Glutamatergic neuron (in vitro differentiated cells): ENCODE data around the gene MACROD1. TPM values are rescaled to one million over a fixed set of nuclear protein-coding genes. Genes with fewer than 3 reads are reported as not detected.

Experiments used
- DNase-seq: peaks from one replicate; pipeline ENCODE4 v3.0.0; 2022
- H3K27ac Mint-ChIP-seq: one replicate; pipeline ENCODE4 v1.8.0; 2020; ENCODE audit warnings: mild to moderate bottlenecking, mixed read lengths, inconsistent platforms; ENCODE audit not compliant: unreplicated experiment
- H3K27me3 Mint-ChIP-seq: one replicate; pipeline ENCODE4 v1.8.0; 2020; ENCODE audit warnings: mild to moderate bottlenecking, moderate library complexity, mixed read lengths, inconsistent platforms; ENCODE audit not compliant: unreplicated experiment
- H3K36me3 Mint-ChIP-seq: one replicate; pipeline ENCODE4 v1.8.0; 2020; ENCODE audit warnings: mild to moderate bottlenecking, mixed read lengths, inconsistent platforms; ENCODE audit not compliant: unreplicated experiment
- H3K4me1 Mint-ChIP-seq: one replicate; pipeline ENCODE4 v1.8.0; 2020; ENCODE audit warnings: mild to moderate bottlenecking, low read depth, mixed read lengths, inconsistent platforms; ENCODE audit not compliant: unreplicated experiment
- H3K4me3 Mint-ChIP-seq: one replicate; pipeline ENCODE4 v1.8.0; 2020; ENCODE audit warnings: mild to moderate bottlenecking, mixed read lengths, inconsistent platforms; ENCODE audit not compliant: unreplicated experiment
- H3K9me3 Mint-ChIP-seq: one replicate; pipeline ENCODE4 v1.8.0; 2020; ENCODE audit warnings: mild to moderate bottlenecking, moderate library complexity, mixed read lengths, inconsistent platforms; ENCODE audit not compliant: unreplicated experiment
- total RNA-seq: library from RNA; stranded (reverse); fragmentation: NEBNext Ultra II Directional; extraction: Animal tissue kit (Norgen Biotek cat#: 25700); gene quantifications from one replicate; pipeline ENCODE4 v1.2.1, GENCODE V29; 2021; ENCODE audit not compliant: unreplicated experiment
- TF ChIP-seq, protein P1 (sequence below): fragments of 200-600 bp; sonication (generic); IDR thresholded peaks from one replicate; pipeline ENCODE4 v1.5.0; 2021; ENCODE audit not compliant: partially characterized antibody, unreplicated experiment

MACROD1 gene
- total RNA-seq, 1 donor from 2014 or later = 12.7 TPM

DNA sequence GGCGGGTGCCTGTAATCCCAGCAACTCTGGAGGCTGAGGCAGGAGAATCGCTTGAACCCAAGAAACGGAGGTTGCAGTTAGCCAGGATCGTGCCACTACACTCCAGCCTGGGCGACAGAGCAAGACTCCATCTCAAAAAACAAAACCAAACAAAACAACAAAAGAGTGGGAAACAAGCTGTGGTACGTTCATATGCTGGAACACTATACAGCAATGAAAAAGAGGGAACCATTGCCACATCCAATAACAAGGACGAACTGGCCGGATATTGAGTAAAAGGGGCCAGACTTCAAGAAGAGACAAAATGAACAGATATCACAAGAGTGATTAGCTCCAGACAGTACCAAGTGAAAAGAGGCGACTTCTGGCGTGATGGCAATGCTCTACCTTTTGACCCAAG is 4.9 kb downstream of the MACROD1 start:
- Mint-ChIP-seq H3K27me3 (peaks cover 10% of the 10 kb centered on the region), H3K36me3 (no peaks in the 10 kb centered on the region), H3K4me3 (no peak overlapping the region), H3K27ac (no peak overlapping the region), H3K4me1 (peaks cover 19% of the 10 kb centered on the region), H3K9me3 (peaks cover 9% of the 10 kb centered on the region)
- TF ChIP-seq, protein P1, sequence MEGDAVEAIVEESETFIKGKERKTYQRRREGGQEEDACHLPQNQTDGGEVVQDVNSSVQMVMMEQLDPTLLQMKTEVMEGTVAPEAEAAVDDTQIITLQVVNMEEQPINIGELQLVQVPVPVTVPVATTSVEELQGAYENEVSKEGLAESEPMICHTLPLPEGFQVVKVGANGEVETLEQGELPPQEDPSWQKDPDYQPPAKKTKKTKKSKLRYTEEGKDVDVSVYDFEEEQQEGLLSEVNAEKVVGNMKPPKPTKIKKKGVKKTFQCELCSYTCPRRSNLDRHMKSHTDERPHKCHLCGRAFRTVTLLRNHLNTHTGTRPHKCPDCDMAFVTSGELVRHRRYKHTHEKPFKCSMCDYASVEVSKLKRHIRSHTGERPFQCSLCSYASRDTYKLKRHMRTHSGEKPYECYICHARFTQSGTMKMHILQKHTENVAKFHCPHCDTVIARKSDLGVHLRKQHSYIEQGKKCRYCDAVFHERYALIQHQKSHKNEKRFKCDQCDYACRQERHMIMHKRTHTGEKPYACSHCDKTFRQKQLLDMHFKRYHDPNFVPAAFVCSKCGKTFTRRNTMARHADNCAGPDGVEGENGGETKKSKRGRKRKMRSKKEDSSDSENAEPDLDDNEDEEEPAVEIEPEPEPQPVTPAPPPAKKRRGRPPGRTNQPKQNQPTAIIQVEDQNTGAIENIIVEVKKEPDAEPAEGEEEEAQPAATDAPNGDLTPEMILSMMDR = no peak
- no peak for DNase-seq

- Mint-ChIP-seq H3K27ac (peak overlapping the region; percentile 24), H3K4me1 (peaks cover 25% of the 10 kb centered on the region)
- peak; percentile 57 for DNase-seq
Observed at GRCh38 chr11:64157631-64158394, 8.1 kb downstream of the MACROD1 start.

GRCh38 chr11:64156235-64157011 is 9.5 kb downstream of the MACROD1 start:
- DNase-seq = peak; percentile 65
- TF ChIP-seq, protein P1 = no peak
- Mint-ChIP-seq H3K36me3 (no peaks in the 10 kb centered on the region), H3K27ac (peak overlapping the region; percentile 82), H3K27me3 (peaks cover 18% of the 10 kb centered on the region), H3K4me3 (peak overlapping the region; percentile 52), H3K9me3 (peaks cover 10% of the 10 kb centered on the region), H3K4me1 (peaks cover 25% of the 10 kb centered on the region)

More at GRCh38 chr11:64157631-64158394, 8.1 kb downstream of the MACROD1 start:
- Mint-ChIP-seq H3K27me3 (peaks cover 18% of the 10 kb centered on the region), H3K36me3 (no peaks in the 10 kb centered on the region), H3K4me3 (peak overlapping the region; percentile 15), H3K9me3 (peaks cover 10% of the 10 kb centered on the region)
- TF ChIP-seq, protein P1 = no peak

GRCh38 chr11:64153812-64154211 is 12.1 kb downstream of the MACROD1 start:
- TF ChIP-seq, protein P1 = no peak
- peak overlapping the region; percentile 34 for H3K4me3 Mint-ChIP-seq
- H3K36me3 Mint-ChIP-seq = no peaks in the 10 kb centered on the region
- peak overlapping the region; percentile 35 for H3K27ac Mint-ChIP-seq
- no peak for DNase-seq
- peaks cover 25% of the 10 kb centered on the region for H3K4me1 Mint-ChIP-seq
- H3K27me3 Mint-ChIP-seq = peaks cover 19% of the 10 kb centered on the region
- peaks cover 10% of the 10 kb centered on the region for H3K9me3 Mint-ChIP-seq
